ENCODE measurements around the gene UBE3A.

The UBE3A gene

DNA sequence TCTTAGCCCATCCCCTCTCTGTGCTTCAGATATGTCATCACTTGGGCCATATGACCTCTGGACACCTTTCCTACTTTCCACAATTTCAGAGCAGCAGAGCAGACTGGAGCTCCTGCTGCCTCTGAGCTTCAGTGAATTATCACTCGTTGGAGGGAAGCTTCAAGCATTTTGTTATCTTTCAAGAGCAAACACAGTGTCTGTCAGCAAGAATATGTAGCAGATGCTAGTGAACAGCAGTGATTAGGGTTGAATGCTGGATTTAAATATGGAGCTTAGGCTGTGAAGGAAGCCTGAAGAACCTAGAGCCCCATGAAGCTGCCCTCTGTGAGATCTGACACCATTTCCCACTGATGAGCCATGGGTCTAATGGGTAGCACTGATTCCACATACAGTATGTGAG is 115.4 kb downstream of the UBE3A start:
- in situ Hi-C loops (cut with HindIII; ENCODE audit: low sequenced_read_pairs), result no loop called here
- no peak for DNase-seq (ENCODE audit: low read depth, low spot score)
- H3K4me3 ChIP-seq (ENCODE audit: low read depth, low read length), result no peak overlapping the region
- TF ChIP-seq, protein P1, sequence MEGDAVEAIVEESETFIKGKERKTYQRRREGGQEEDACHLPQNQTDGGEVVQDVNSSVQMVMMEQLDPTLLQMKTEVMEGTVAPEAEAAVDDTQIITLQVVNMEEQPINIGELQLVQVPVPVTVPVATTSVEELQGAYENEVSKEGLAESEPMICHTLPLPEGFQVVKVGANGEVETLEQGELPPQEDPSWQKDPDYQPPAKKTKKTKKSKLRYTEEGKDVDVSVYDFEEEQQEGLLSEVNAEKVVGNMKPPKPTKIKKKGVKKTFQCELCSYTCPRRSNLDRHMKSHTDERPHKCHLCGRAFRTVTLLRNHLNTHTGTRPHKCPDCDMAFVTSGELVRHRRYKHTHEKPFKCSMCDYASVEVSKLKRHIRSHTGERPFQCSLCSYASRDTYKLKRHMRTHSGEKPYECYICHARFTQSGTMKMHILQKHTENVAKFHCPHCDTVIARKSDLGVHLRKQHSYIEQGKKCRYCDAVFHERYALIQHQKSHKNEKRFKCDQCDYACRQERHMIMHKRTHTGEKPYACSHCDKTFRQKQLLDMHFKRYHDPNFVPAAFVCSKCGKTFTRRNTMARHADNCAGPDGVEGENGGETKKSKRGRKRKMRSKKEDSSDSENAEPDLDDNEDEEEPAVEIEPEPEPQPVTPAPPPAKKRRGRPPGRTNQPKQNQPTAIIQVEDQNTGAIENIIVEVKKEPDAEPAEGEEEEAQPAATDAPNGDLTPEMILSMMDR (IDR thresholded peaks at IDR 0.05; ENCODE audit: low read depth, low read length), result no peak

DNA sequence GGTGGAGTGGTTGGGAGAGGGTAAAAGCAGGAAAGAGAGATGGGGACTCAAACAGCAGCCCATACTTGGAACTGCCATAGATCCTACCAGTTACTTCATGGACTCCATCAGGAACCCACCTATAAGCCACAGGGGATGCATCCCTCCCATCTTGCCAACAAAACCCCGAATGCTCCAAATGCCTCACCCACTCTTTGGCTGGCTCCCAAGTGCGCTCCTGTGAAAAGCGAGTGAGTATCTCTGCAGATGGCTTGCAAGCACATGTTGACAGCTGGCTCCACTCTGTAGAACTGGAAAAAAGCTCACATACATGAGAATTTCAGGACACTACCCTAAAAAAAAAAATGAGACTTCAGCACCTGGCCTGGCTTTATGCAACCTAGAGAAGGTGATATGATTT is 151.0 kb downstream of the UBE3A start:
- TF ChIP-seq, protein P1 (IDR thresholded peaks at IDR 0.05; ENCODE audit: low read depth, low read length), result no peak
- in situ Hi-C loops (cut with HindIII; ENCODE audit: low sequenced_read_pairs), result no loop called here
- no peak overlapping the region for H3K4me3 ChIP-seq (ENCODE audit: low read depth, low read length)
- DNase-seq (ENCODE audit: low read depth, low spot score), result no peak

Measured in astrocyte of the spinal cord (primary cell).